GM10847 (cell line): ENCODE measurements around the gene ALG2.

Experiments
- POLR2A ChIP-seq: IDR thresholded peaks from 2 replicates; pipeline ENCODE4 v1.6.1; 2011; ENCODE audit not compliant: insufficient read length; ENCODE audit errors: extremely low read depth

The ALG2 gene

DNA sequence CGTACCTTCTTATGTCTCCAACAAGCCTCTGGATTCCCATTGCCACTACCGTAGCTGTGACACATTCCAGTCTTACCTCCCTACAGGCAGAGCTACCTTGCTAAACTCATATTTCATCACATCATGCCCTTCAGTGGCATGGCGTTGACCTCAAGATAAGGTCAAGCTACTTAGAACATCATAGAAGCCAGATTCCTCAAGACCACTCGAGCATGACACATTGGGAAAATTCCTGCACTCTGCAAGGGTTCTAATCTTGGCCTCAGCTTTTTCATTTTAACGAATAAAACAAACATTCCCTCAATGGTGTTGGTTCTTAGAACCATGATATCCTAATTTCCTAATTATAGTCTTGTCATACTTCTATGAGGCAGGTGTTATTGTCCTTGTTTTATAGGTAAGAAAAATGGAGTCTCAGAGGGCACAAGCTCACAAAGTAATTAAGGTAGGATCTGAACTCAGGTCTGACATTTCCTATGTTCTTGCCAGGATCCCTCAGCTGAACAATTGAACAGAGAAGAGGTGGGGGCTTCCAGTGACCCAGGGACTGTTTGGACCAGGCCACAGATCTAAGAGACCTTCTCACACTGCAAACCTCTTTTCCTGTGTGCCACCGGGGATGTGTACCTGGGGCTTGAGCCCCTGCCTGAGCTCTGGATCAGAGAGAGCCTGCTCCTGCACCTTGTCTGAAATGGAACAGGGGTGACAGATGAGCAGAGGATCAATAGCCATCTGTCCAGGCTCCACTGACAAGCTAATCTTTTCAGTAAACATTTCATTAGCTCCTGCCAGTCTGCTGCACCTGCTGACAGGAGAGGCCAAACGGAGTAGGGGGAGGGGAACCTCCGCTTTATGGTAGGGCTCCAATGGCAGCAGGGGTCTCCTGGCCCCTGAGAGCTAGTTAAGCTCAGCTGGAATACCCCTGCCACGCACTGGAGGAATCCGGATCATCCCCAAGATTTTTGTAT lies 49.3 kb downstream of the ALG2 start:
- no peak for TF ChIP-seq POLR2A

DNA sequence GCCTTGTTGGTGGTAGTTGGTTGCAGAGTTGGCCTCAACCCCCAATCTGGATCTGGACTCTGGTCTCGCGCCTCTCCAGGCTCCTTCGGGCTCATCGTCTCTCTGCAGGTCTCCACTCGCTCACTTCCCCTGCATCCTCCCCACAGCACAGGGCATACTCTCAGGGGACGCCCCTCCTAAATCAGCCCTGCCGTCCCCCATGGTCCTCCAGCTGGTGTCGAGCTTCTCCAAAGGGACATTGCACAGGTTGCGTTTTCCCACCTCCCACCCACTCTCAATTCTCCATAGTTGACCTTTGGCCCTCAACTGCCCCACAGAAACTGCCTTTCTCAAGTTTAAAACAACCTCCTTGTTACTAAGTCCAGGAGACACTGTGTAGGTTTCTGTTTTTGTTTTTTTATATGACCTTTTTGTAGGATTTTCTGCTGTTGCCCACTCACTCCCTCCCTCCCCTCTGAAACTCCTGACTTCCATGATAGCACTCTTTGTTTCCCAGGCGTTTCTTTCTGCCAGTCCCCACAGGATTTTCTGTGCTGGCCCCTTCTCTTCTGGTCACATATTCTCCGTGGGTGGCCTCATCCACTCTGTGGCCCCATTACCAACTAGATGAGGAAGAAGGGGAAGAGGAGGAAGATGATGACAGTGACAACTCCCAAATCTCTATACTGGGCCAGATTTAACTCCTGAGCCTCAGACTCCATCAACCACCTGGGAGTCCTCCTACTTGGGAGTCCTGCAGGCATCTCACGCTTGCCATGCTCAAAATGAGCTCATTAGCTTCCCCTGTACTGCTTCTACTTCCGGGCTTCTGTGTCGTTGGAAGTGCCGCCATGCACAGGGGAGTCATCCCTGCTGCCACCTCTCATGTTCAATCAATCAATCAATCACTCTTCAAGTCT lies 50.3 kb downstream of the ALG2 start:
- no peak for TF ChIP-seq POLR2A

DNA sequence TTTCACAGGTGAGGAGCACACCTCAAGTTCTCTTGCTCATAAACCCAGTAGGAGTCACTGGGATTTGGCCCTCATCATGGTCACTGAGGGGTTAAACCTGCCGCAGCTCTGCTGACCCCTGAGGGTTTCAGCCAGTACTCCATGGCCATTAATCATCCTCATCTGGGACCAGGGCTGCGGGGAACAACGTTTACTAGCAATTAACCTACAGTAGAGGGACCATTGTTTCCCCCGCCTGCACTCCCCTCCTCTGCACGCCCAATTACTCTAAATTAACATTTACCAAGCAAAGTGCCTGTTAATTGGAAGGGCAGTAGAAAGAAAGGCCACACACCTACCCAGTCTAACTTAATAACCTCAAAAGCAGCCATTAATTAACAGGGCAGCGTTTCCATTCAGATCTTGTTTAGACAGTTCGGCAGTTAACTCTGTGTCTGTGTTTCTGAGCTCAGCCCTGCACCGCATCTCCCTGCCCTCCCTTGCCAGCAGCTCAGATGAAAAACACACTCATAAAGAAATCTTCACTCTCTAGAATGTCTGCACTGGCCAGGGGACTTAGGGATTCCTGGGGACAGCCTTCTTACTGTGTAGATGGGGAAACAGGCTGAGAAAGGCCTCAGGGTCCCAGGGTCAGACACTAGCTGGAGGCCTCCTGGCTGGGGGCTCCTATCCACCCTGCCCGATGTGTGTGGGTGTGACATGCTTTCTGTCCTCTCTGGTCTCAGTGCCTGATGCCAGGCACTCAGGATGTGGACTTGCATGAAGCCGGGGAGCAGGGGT lies 51.6 kb downstream of the ALG2 start:
- TF ChIP-seq POLR2A = no peak

DNA sequence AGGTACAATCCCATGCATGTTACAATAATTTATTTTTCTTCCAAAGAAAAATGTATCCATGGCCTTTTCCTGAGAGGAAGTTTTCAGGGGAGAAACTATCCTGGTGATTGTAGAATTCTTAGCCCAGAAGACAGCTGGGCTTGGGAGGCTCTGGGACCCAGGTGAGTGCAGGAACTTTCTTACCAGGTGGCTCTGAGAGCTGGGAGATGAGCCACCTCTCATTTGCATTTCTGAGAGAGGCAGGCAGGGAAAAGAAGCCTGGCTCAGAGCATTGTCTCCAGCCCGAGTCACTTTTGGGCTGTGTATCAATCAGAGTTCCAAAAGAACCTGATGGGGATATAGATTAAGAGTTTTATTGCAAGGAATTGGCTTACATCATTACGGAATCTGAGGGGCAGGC lies 52.7 kb downstream of the ALG2 start:
- TF ChIP-seq POLR2A = no peak

DNA sequence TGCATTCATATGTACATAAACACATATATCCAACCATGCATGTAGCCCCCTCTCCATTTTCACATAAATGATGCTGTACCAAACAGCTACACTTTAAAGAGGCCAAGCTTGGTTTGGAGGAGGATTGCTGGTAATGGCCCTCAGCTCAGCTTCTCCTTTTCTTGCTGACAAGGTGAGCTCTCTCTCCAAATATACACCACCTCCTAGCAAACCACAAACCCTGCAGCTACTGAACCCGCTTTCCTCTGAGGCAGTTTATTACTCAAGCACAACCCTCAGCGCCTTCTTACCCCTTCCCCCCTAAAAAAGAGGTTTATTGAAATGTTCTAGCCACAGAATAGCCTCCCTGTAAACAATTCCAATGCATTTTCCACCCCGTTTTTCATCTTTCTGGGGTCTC lies 54.0 kb downstream of the ALG2 start:
- TF ChIP-seq POLR2A = no peak

DNA sequence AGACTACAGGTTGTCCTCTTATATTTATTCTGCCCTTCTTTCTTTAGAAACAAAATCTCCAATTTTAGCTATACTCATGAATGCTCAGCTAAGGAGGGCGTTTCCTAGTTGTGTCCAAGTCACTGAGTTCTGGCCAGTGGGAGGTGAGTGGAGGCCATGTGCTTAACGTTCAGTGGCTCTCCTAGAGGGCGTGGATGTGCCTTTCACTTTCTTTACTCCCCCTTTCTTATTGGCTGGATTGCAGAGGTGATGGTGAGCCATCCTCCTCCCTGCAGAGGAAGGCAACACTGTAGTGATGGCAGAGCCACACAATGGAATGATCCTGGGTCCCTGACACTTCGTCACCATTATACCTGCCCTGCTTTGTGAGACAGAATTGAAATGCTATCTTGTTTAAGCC lies 54.6 kb downstream of the ALG2 start:
- TF ChIP-seq POLR2A = no peak
